Endometrium (tissue), 2 donors: ENCODE results near the gene CMYA5.

Source experiments
- FAIRE-seq: peaks from 2 replicates; lab custom pipeline; 2012; peaks lifted over from hg19 to GRCh38; lab: Jason Lieb, UNC
- donor health status: control.
- donor health status: control.

The CMYA5 gene

DNA sequence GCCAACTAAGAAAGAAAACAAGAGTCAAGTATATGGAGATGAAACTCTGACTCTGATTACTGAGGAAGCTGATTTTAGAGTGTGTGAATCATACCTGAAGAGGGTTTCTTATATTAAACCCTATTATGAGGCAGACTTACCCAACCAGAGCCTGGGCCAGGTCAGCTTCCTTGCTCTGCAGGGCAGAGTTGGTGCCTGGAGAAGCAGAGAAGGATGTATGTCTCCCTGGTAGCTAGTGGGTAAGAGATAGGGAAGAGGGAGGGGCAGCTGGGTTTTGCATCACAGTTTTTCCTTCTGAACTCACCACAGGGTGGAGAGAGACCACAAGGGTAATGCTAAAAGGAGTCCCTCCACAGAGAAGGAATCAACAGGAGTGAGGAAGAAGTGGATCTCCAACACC lies 104.1 kb downstream of the CMYA5 start:
- FAIRE-seq = no peak

DNA sequence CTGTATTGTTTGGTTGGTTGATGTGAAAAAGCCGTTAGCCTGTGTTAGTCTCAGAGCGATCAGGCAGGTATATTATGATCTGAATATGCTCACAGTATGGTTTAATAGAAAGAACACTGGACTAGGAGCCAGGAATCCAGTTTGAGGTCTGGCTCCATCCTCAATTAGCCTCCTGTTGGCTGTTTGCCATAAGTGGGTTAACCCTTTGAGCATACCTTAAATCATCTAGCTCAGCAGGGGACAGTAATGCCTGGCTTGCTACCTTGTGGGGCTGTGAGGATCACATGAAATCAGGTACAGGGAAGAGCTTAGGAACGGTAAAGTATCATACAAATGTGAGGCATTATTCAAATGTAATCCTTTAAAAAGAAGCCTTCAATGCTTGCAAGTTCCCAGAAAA lies 104.7 kb downstream of the CMYA5 start:
- no peak for FAIRE-seq

DNA sequence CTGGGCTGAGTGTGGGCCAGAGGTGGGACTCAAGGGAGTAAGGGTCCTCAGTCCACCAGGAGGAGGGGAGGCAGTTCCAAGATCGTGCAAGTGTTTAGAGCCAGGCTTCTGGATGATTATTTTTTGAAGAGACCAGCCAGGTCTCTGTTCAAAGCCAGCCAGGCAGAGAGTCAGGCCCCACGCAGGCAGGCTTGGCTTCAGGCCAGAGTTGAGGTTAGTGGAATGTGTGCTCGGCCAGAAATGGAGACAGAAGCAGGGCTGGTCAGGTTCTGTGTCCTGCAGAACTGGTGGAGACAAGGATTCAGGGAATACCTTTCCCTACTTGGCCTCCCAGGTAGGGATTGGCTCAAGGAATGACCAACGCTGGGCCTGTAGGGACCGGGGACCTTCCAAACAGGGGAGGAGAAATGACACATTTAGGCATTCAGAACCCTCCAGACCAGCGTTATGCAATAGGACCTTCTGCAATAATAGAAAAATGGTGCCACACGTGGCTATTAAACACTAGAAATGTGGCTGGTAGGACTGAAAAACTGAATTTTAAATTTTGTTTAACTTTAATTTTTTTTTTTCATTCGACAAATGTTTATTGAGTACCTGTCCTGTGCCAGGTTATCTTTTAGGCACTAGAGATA lies 106.2 kb downstream of the CMYA5 start:
- FAIRE-seq = no peak

DNA sequence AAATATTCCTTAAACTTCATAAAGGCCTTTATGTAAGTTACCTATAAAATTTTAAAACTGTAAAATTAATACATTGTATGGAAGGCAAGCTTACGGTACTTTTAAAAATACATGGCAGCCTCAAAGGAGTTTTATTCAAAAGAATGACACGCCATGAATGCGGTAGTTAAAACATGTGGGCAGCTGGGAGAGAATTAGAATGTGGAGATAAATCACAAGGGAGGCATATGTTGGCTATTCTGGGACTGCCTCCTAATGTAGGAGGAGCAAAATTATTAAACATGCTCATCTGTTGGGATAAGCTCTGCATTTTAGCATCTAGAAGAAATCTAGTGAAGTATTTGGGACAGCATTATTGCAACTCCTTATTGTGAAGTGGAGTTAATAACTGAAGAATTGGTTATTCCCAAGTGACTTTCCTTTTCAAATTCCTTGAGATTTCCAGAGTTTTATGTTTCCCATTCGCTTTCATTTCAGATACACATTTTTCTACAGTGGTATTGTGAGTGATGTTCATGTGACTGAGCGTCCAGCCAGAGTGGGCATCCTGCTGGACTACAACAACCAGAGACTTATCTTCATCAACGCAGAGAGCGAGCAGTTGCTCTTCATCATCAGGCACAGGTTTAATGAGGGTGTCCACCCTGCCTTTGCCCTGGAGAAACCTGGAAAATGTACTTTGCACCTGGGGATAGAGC lies 109.4 kb downstream of the CMYA5 start:
- FAIRE-seq = no peak

DNA sequence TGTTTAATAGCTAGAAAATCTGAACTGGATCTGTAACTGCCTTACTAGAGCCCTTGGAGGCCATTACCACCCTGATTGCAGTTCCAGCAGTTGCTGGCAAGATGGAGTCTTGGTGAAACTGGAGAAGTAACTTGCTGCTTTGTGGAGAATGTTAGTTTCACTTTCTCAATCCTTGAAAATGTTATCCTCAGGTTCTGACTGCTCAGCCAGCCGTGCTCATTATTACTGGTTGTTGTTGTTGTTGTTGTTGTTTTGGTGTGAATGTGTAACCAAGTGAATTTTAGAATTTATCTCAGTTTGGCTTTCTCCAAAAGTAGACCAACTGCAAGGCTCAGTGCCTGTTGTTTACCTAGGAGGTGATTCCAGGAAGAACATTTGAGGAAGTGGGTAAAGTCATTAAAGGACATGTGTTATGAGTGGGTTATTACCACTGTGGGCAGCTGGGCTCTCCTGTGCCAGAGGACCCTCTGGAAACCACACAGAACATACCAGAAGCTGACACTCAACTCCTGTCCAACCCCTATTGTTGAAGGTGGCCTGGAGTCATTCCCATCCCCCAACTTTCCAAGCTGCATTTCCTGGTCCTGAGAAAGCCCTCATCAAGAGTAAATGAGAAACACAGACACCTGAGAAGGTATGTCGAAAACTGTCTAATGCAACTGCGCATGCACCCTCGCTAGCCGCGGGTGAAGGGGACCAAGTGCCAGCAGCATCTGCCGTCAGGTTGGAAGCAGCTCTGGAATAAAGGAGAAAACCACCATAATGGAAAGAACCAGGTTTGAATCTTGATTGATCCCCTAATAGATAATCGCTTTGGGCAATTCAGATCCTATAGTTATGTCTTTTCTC lies 111.6 kb downstream of the CMYA5 start:
- FAIRE-seq = no peak

DNA sequence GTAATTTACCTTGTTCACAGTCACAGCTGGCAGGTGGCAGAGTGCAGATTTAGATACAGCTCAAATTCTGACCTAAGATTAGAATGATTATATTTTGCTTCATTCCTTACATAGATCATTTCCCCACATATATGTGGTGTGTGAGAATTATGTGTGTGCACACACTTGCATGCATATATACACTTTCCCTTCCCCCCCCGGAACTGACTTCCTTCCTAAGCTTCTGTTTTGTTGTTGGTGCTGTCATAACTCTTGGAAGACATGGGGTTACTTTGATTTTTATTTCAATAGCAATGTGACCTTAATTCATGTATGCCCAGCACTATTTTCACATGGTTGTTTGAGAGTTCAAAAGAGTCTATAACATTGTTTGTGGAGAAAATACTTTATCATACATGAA lies 112.8 kb downstream of the CMYA5 start:
- FAIRE-seq = no peak

DNA sequence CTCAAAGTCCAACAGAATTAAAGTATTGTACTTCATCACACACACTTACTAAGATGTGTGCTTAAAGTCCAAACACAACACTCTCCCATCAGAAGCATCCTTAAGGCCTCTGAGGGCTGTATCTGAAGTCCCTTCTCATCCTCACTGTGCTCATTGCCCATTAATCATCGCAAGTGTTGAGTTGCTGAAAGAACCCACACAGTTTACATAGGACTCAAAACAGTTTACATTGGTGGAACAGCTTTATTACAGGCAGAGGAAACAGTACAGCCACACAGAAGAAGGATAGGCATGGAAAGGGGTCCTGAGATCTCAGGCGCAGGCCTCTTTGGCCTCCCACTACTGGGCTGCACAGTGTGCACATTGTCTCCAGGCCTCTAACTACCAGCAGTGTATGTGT lies 113.4 kb downstream of the CMYA5 start:
- FAIRE-seq = no peak

DNA sequence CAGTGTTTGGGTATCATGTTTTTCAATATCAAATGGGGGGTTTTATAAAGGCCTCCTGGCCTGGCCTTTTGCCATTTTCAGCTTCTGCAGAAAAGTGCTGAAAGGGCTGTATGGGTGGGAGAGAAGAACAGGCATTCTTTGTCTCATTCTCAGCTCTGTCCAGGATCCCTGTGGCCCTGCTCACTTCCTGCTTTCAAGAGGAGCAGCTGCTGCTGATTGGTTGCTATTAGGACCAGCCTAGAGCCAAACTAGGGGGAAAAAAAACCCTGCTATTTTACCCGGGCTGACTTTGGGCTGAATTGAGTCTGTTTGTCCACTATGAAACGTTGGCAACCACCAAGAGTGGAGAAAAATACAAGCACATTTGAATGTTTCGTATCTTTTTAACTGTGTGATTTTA lies 117.1 kb downstream of the CMYA5 start:
- no peak for FAIRE-seq

DNA sequence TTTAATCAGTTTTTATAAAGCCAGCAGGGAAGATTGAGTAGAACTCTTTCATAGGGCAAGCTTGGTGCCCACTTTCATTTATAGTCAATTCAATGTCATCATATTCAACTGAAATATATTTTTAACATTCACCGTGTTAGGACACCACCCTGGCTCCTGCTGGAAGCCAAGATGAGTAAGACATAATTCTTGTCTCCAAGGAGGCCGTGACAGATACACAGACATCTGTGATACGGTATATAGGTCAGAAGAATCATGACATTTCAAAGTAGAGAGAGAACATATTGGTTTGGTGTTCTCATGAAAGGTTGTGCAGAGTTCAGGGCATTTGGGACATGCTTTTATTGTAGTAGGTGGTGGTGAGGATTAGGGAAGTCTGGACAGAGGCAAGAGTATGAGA lies 120.1 kb downstream of the CMYA5 start:
- FAIRE-seq = no peak

DNA sequence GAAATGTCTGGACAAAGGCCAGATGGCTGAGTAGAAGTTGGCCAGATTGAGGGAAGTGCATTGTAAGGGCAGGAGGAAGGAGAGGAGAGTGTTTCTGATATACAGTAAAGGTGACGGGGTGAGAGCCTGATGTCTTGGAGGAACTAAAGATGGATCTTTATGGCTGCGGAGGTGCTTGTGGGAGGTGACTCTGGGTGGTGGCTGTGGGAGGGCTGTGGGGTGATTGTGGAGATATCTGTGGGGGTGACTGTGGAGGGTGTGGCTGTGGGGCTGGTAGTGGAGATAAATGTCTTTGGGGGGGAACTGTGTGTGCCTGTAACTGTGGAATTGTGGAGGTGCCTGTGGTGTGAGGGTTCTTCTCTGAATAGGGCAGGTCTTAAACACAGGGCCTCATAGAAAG lies 121.4 kb downstream of the CMYA5 start:
- no peak for FAIRE-seq

DNA sequence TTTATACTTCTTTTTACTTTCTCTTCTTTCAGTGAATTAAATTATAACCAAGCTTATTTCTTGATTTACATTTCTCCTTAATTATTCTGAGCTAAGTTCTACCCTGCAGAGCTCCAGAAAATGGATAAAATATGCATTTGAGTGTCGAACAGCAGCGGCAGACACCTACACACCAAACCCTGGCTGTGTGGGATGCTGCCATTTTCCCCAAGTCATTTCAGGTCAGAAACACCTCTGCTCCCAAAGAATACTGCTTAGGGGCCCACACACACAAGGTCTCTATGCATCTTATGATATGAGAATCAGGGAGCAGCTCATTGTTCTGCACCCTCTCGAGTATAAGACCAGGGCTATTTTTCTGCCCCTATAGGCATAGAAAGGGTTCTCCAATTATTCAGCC lies 122.3 kb downstream of the CMYA5 start:
- no peak for FAIRE-seq

DNA sequence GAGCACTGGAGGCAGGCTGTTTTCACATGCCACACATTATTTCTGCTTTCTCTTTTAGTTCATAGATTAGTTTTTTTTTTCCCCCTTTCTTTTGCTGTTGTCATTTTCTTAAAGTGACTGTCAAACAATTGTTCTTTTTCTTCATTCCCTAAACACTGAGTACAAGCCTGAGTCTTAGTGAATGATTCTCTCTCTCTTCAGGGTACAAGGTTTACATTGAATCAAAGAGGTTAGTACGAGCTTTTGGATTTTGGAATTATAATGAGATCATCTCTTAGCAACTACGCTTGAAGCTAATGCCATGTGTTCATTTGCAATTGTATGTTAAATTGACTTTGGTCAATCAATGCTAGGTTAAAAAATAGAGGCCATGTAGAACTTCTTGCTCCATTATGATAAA lies 125.1 kb downstream of the CMYA5 start:
- no peak for FAIRE-seq

DNA sequence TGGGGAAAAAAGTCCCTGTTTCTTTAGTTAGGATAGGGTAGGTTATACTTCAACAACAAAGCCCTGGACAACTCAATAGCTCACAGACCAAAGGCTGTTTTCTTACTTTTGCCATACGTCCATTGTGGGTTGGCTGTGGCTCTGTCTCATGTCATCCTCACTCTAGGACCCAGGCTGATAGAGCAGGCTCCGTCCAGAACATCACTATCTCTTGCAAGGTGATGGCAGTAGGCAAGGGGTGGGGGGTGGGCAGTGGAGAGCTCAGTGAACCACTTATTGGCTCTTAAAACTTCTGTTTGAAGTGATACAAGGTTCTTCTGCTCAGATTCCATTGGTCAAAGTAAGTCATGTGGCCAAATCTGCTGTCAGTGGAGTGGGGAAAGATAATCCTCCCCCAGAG lies 126.4 kb downstream of the CMYA5 start:
- FAIRE-seq = no peak

DNA sequence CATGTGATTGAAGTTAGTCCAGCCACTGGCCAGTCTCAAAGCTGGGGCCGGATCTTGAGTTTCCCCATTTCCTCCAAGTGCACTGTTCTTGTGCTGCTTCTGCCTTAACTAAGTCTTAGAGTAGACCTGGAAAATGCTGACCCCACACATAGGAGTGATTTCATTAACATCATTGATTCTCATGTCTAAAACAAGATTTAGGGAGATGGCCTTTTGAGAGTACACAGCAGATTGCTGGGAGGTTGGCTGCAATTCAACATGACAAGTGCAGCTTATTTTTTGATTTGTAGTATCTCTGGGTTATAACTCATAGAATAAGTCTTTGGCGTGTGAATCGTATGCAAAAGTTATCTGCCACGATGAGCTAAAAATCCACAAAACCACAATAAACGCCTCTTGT lies 131.0 kb downstream of the CMYA5 start:
- FAIRE-seq = no peak

DNA sequence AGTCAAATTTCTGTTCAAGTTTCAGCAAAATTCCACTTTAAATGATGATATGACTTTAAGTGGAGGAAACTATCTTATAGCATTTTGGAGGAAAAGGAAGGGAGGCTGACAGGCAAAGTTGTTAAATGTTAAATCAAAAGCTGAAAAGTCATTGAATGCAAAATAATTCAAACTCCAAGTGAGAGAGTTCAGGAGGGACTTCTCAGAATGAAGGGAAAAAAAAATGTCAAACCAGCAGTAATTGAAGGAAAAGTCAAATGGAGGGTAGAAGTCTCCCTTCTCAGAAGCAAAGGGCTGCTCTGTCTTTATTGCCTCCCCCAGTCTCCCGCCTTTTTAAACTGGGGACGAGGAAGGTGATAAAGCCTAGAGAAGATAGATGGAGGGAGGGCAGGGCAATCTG lies 134.8 kb downstream of the CMYA5 start:
- no peak for FAIRE-seq

DNA sequence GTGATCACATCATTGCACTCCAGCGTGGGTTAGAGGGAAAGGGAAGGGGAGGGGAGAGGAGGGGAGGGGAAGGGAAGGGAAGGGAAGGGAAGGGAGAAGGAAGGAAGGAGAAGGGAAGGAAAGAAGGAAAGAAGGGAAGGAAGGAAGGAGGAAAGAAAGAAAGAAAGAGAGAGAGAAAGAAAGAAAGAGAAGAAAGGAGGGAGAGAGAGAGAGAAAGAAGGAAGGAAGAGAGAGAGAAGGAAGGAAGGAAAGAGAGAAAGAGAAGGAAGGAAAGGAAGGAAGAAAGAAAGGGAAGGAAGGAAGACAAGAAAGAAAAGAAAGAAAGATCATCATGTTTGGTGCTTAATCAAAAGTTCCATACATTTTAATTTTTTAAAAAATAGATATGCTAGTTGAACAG lies 136.2 kb downstream of the CMYA5 start:
- FAIRE-seq = no peak

DNA sequence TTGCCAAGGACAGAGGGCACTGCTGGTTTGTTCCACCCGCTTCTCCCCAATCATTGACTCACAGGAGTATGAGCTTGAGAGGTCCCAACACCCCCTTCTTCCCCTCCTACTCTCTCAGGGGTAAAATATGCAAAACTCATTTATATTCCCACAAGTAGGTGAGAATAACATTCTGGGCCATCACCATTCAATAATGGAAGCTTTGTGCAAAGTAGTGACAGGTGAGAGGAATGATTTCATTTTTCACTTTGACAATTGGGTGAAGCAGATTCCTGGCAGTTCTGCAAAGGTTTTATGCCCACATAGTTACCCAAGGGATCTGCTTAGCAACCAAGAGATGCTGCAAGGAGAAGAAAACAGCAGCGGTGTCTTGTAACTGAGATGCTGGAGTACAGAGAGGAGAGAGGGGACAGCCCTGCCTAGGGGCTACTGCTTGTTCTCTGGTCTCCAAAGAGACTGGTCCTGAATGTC lies 137.6 kb downstream of the CMYA5 start:
- FAIRE-seq = no peak

DNA sequence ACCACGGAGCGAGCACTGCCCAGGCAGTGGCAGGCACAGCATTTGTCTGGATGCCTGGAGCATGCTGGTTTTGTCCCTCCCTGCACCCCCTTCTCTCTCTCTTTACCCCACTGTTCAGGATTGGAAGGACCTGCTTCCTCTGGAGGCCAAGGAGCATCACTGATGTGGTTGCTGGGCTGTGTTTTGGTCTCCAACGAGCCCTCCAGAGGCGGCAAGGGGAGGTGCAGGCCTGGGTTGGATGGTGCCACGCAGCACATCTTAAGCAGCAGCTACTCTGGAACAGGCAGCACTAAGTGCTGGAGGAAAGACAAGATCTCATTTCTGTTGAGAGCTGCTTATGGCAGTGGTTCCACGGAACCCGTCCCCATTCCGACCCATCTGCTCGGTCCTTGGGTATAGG lies 139.6 kb downstream of the CMYA5 start:
- FAIRE-seq = no peak

DNA sequence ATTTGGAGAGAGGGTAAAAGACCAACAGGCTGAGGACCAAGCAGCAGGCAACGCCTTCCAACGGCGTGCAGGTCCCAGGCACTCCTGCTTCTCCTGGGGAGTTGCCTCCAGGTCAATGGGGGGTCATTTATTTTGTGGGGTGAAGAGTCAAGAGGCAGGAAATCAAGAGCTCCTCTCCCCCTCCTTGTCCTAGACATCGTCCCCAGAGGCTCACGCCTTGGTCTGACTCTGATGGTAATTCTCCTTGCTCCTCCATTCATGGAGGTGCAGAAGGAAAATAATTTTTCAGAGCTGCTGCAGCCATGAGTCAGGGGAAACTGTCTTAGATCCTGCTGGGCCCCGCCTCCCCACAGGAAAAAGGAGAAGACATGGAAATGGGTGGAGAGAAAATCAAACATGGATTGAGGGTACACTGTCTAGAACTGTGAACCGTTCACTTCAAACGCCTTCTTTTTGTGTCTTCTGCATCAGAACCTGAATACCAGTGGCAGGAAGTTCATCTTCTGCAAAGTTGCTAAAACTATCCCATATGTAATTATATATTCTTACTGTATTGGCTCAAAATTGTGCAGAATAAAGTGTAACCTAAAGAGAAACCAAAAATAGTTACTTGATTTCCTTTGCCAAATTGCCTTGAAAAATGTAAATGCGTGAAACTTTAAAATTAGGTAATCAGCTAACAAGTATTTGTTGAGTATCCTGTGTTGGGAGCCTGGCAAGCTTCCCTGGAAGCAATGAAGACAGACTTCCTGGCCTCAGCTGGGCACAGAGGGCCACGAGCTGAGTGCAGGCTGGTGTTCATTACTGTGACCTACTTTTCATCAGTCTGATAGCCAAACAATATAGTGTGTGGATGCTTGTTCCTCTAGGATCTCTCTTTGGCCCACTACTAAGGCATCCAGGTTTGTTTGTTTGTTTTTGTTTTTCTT lies 142.0 kb downstream of the CMYA5 start:
- FAIRE-seq = no peak

DNA sequence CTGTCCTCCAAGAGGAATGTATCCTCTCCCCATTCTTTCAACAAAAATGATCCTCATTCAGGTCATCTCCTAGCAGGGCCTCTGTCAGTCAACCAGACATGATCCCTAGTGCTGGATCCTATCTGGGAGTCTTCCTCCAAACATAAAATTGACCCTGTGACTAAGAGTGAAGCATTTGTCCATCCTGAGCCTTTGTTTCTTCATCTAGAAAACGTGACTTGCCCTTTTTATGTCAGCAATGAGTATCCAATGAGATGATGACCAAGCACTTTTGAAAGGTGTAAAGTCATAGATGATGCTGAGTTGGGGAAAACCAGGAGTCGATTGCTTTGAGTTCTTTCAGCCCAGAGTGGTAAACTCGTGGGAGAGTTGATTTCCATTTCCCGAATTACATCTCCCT lies 143.3 kb downstream of the CMYA5 start:
- FAIRE-seq = no peak

DNA sequence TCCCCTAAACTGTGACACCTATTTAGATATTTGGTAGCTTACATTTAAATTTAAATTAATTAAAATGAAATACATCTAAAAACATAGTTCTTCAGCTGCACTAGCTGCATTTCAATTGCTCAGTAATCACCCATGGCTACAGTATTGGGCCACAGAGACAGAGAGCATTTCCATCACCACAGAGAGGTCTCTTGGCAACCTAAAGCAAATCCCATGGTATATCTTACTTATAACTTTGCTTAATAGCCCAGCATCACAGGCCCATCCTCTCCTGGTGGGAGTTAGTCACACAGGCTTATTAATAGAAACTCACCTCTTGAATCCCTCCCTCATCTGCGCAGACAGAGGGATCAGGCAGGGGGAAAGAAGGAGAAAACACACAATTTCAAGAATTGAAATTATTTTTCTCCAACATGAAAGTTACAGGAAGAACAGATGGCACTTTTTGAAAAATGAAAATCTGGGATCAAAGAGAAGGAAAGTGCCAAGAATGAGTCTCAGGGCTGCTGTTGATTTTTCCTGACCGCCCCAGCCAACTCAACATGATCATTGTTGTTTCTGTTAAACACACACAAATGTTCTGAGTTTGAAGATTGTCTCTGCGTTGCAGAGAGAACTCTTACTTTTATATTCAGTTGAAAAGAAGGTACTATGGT lies 144.6 kb downstream of the CMYA5 start:
- FAIRE-seq = no peak
